HepG2 (cell line): ENCODE measurements around the gene ULBP2. TPM values are rescaled to one million over a fixed set of nuclear protein-coding genes. Genes with fewer than 3 reads are reported as not detected.

Experiments
- ATAC-seq: fragments of 200-7000 bp; cut with Tn5 transposase; 3 replicates; pipeline ENCODE4 v1.9.1; 2020; ENCODE audit warnings: mild to moderate bottlenecking, moderate library complexity
- BruUV-seq: library from RNA; stranded (reverse); fragments of 400-500 nt; replicated peaks from 2 replicates; lab custom pipeline; 2021; lab: Mats Ljungman, UMichigan
- CTCF ChIA-PET: fragments of 300-600 bp; formaldehyde crosslinking; extraction: SDS; loops from one replicate; lab custom pipeline; 2021; ENCODE audit warnings: low total read pairs, inconsistent platforms, low intra/inter-chr PET ratio; lab: Yijun Ruan, JAX
- POLR2A ChIA-PET: fragments of 350-600 bp; sonication (Branson Sonifier 250); formaldehyde crosslinking; loops from one replicate; lab custom pipeline; 2020; ENCODE audit warnings: antibody characterized with exemption, inconsistent platforms; lab: Yijun Ruan, JAX
- DNase-seq: peaks from one replicate; pipeline ENCODE4 v3.0.0-alpha.2; 2015; ENCODE audit warnings: low spot score
- FAIRE-seq: peaks from 3 replicates; lab custom pipeline; 2011; peaks lifted over from hg19 to GRCh38; lab: Jason Lieb, UNC
- H2AFZ ChIP-seq: one replicate; pipeline ENCODE4 v1.6.1; 2011; ENCODE audit warnings: low read length, inconsistent platforms
- H3K27ac ChIP-seq: fragments of 300-600 bp; 3 replicates; pipeline ENCODE4 v1.8.0; 2011; ENCODE audit warnings: mixed run types, mild to moderate bottlenecking, mixed read lengths, low read length, inconsistent platforms; ENCODE audit not compliant: insufficient read depth; ENCODE audit errors: extremely low read length
- H3K27me3 ChIP-seq, 2 experiments: fragments of 200-600 bp in 1 of 2; 2 replicates in 1 of 2; 3 replicates in 1 of 2; pipeline versions ENCODE4 v1.6.0 to v1.8.0; 2011; ENCODE audit warnings: low read length in 2 of 2, mild to moderate bottlenecking in 2 of 2, moderate library complexity in 2 of 2, inconsistent platforms in 1 of 2; ENCODE audit not compliant: insufficient read depth in 2 of 2, control insufficient read depth in 1 of 2
- H3K36me3 ChIP-seq, 2 experiments: fragments of 200-600 bp in 1 of 2; replicated peaks in 1 of 2; 2 replicates in 1 of 2; 3 replicates in 1 of 2; pipeline versions ENCODE4 v1.5.1 to v1.8.0; 2011; ENCODE audit warnings: low read length in 2 of 2, inconsistent platforms in 1 of 2; ENCODE audit not compliant: insufficient read depth in 2 of 2, control insufficient read depth in 1 of 2
- H3K4me1 ChIP-seq: 2 replicates; pipeline ENCODE4 v1.5.1; 2012; ENCODE audit warnings: low read length, inconsistent platforms; ENCODE audit not compliant: insufficient read depth
- H3K4me2 ChIP-seq: 2 replicates; pipeline ENCODE4 v1.6.0; 2011; ENCODE audit warnings: low read depth, low read length, inconsistent platforms
- H3K4me3 ChIP-seq, 3 experiments: fragments of 200-600 bp in 1 of 3; sonication (generic), shearing (Covaris generic) in 1 of 3; replicated peaks in 1 of 3; 2 replicates each; pipeline ENCODE4 v1.5.1; 2011 to 2016; ENCODE audit warnings: low read length in 3 of 3, inconsistent platforms in 2 of 3, low read depth in 2 of 3, mild to moderate bottlenecking in 2 of 3, control low read depth in 1 of 3, mixed read lengths in 1 of 3; ENCODE audit not compliant: insufficient read depth in 1 of 3
- H3K79me2 ChIP-seq: one replicate; pipeline ENCODE4 v1.6.1; 2011; ENCODE audit warnings: low read length, inconsistent platforms; ENCODE audit not compliant: insufficient read depth
- H3K9ac ChIP-seq: 2 replicates; pipeline ENCODE4 v1.6.0; 2011; ENCODE audit warnings: mild to moderate bottlenecking, low read depth, low read length, inconsistent platforms; ENCODE audit not compliant: insufficient read depth
- H3K9me3 ChIP-seq: 2 replicates; pipeline ENCODE4 v1.5.1; 2012; ENCODE audit warnings: mild to moderate bottlenecking, low read length
- H4K20me1 ChIP-seq: 2 replicates; pipeline ENCODE4 v1.6.0; 2011; ENCODE audit warnings: inconsistent platforms, mild to moderate bottlenecking, low read length, moderate library complexity; ENCODE audit not compliant: insufficient read depth
- ARNT2 ChIP-seq: sonication (generic); formaldehyde crosslinking; IDR thresholded peaks from 2 replicates; pipeline ENCODE4 v1.8.0; 2022; ENCODE audit warnings: mild to moderate bottlenecking, low read depth, missing genetic modification reagents, moderate library complexity
- ELK4 ChIP-seq: sonication (generic); formaldehyde crosslinking; IDR thresholded peaks from 2 replicates; pipeline ENCODE4 v1.9.0; 2021; ENCODE audit warnings: missing genetic modification reagents, borderline replicate concordance
- GTF3A ChIP-seq: sonication (generic); formaldehyde crosslinking; conservative IDR thresholded peaks from 2 replicates; pipeline ENCODE4 v1.4.0; 2020; ENCODE audit warnings: mild to moderate bottlenecking, missing genetic modification reagents
- HHEX ChIP-seq: IDR thresholded peaks from 2 replicates; pipeline ENCODE4 v1.6.1; 2016; ENCODE audit warnings: control low read depth
- HIC2 ChIP-seq: sonication (generic); formaldehyde crosslinking; IDR thresholded peaks from 2 replicates; pipeline ENCODE4 v1.9.0; 2022; ENCODE audit warnings: low read depth, missing genetic modification reagents
- MXD4 ChIP-seq: IDR thresholded peaks from 2 replicates; pipeline ENCODE4 v1.6.1; 2016; ENCODE audit warnings: mild to moderate bottlenecking, missing biosample characterization, missing genetic modification reagents
- NPAS2 ChIP-seq: sonication (generic); formaldehyde crosslinking; IDR thresholded peaks from 2 replicates; pipeline ENCODE4 v1.8.0; 2022; ENCODE audit warnings: mild to moderate bottlenecking, missing genetic modification reagents, borderline replicate concordance
- STAT6 ChIP-seq: sonication (generic); formaldehyde crosslinking; IDR thresholded peaks from 2 replicates; pipeline ENCODE4 v1.4.0; 2020; ENCODE audit warnings: missing genetic modification reagents, mild to moderate bottlenecking, borderline replicate concordance
- TEAD2 ChIP-seq: sonication (generic); formaldehyde crosslinking; IDR thresholded peaks from 2 replicates; pipeline ENCODE4 v1.9.0; 2021; ENCODE audit warnings: missing genetic modification reagents
- TFDP1 ChIP-seq: IDR thresholded peaks from 2 replicates; pipeline ENCODE4 v1.6.1; 2016; ENCODE audit warnings: missing compliant biosample characterization, missing genetic modification reagents, borderline replicate concordance
- TFDP2 ChIP-seq: sonication (generic); formaldehyde crosslinking; IDR thresholded peaks from 2 replicates; pipeline ENCODE4 v1.4.0; 2020; ENCODE audit warnings: missing genetic modification reagents
- TSC22D2 ChIP-seq: sonication (generic); formaldehyde crosslinking; IDR thresholded peaks from 2 replicates; pipeline ENCODE4 v1.5.1; 2020; ENCODE audit warnings: missing genetic modification reagents, mild to moderate bottlenecking, borderline replicate concordance
- YEATS2 ChIP-seq: sonication (generic); formaldehyde crosslinking; IDR thresholded peaks from 2 replicates; pipeline ENCODE4 v1.4.0; 2020; ENCODE audit warnings: missing genetic modification reagents, borderline replicate concordance
- ZFP1 ChIP-seq: IDR thresholded peaks from 2 replicates; pipeline ENCODE4 v1.6.1; 2016
- ZMYM2 ChIP-seq: sonication (generic); formaldehyde crosslinking; IDR thresholded peaks from 2 replicates; pipeline ENCODE4 v1.8.0; 2022; ENCODE audit warnings: mild to moderate bottlenecking, missing genetic modification reagents
- ZNF225 ChIP-seq: sonication (generic); formaldehyde crosslinking; IDR thresholded peaks from 2 replicates; pipeline ENCODE4 v1.4.0; 2020; ENCODE audit warnings: mild to moderate bottlenecking, missing genetic modification reagents
- ZNF260 ChIP-seq: sonication (generic); formaldehyde crosslinking; IDR thresholded peaks from 2 replicates; pipeline ENCODE4 v1.4.0; 2020; ENCODE audit warnings: missing genetic modification reagents, low read depth, mild to moderate bottlenecking, borderline replicate concordance
- ZZZ3 ChIP-seq: sonication (generic); formaldehyde crosslinking; IDR thresholded peaks from 2 replicates; pipeline ENCODE4 v1.4.0; 2020; ENCODE audit warnings: missing genetic modification reagents, mild to moderate bottlenecking, borderline replicate concordance
- WGBS: methylation state at CpG from one replicate; pipeline ENCODE4 v1.1.6; 2017; ENCODE audit warnings: low lambda C conversion rate; 5-methylcytosine and 5-hydroxymethylcytosine counted together
- in situ Hi-C: cut with HindIII; loops from 2 replicates; pipeline ENCODE4 v1.10.0; 2017; ENCODE audit warnings: low pct_unique_long_range_greater_than_20kb; ENCODE audit not compliant: extremely low pct_ligation_motif_present
- intact Hi-C: fragments of 100-400 bp; cut with micrococcal nuclease; formaldehyde crosslinking; loops from one replicate; pipeline ENCODE4 v1.10.0; 2022; ENCODE audit not compliant: unreplicated experiment
- polyA plus RNA-seq, 8 experiments: library from polyadenylated mRNA; depleted of rRNA in 3 of 8; stranded (reverse) in 7 of 8; unstranded in 1 of 8; fragments of >200 nt; fragmentation: Illumina TruSeq in 4 of 8; extraction: Trizol in 4 of 8; gene quantifications; 2 replicates each; pipeline versions ENCODE4 v1.2.1 to v1.2.3, GENCODE V29; 2011 to 2016; ENCODE audit warnings: low read depth in 4 of 8, missing spikeins in 1 of 8, mixed read lengths in 1 of 8; ENCODE audit not compliant: insufficient read depth in 1 of 8
- total RNA-seq, 5 experiments: library from RNA; depleted of rRNA; stranded (reverse); fragments of >200 nt; fragmentation: Illumina TruSeq; extraction: Trizol; gene quantifications; 2 replicates each; pipeline ENCODE4 v1.2.3, GENCODE V29; 2016; ENCODE audit warnings: low read depth in 1 of 5

Gene ULBP2
- total and polyA plus RNA-seq, 2 of the 13 experiments (the other 11 are each of a cell fraction or from before 2014, with no cell fraction given), result not detected

GRCh38 chr6:149995235-149995750, 53.5 kb downstream of the ULBP2 start:
- WGBS, result 5% methylated on average over 4 of the region's 6 CpGs
- Histone ChIP-seq H3K27ac (no peak overlapping the region), H3K4me1 (0 out of 2 replicates have a peak, but pooled peaks cover 11% of the 10 kb centered on the region), H3K9ac (no peak overlapping the region), H3K79me2 (no peaks in the 10 kb centered on the region), H3K4me3 (no peak overlapping the region), H3K27me3 (peaks cover 12 to 61% of the 10 kb centered on the region in 2 experiments), H3K36me3 (no peaks in the 10 kb centered on the region), H2AFZ (no peak overlapping the region), H4K20me1 (no peaks in the 10 kb centered on the region), H3K4me2 (no peak overlapping the region), H3K9me3 (no peaks in the 10 kb centered on the region)
- BruUV-seq, result no TSS peak
- FAIRE-seq (no peak), ATAC-seq (no peak), DNase-seq (no peak)
- ChIA-PET POLR2A (no interaction called here), CTCF (no interaction called here)
- in situ Hi-C loops (no loop called here), intact Hi-C loops (no loop called here)
- TF ChIP-seq GTF3A (CRISPR knock-in tag), result no peak
- no peak for TF ChIP-seq NPAS2 (CRISPR knock-in tag)
- no peak for TF ChIP-seq ZFP1 (CRISPR knock-in tag)
- TF ChIP-seq ELK4 (CRISPR knock-in tag), result no peak
- TF ChIP-seq HIC2 (CRISPR knock-in tag), result no peak
- no peak for TF ChIP-seq TSC22D2
- no peak for TF ChIP-seq ZNF225 (CRISPR knock-in tag)
- TF ChIP-seq STAT6, result no peak
- no peak for TF ChIP-seq HHEX
- TF ChIP-seq ZMYM2 (CRISPR knock-in tag), result no peak
- no peak for TF ChIP-seq YEATS2
- no peak for TF ChIP-seq ARNT2
- TF ChIP-seq ZNF260 (CRISPR knock-in tag), result no peak
- TF ChIP-seq TFDP2 (CRISPR knock-in tag), result no peak
- TF ChIP-seq TEAD2 (CRISPR knock-in tag), result no peak
- no peak for TF ChIP-seq MXD4 (CRISPR knock-in tag)
- no peak for TF ChIP-seq TFDP1 (CRISPR knock-in tag)
- no peak for TF ChIP-seq ZZZ3 (CRISPR knock-in tag)
